IPS DF 4.7 (cell line): Measurements from ENCODE around the gene RAD9A.
"Not testable (repeated sequence)": the region's sequence is repeated elsewhere in the genome, so short reads cannot be mapped to it uniquely, and the experiment has no call there.

ENCODE experiments used
- DNase-seq: peaks from one replicate; pipeline ENCODE4 v3.0.0-alpha.2; 2013; ENCODE audit warnings: low spot score; ENCODE audit errors: extremely low read depth

RAD9A gene

GRCh38 chr11:67395555-67396258 lies 3.9 kb downstream of the RAD9A start:
- no peak for DNase-seq

GRCh38 chr11:67396259-67396581 lies 4.4 kb downstream of the RAD9A start:
- no peak for DNase-seq

- no peak for DNase-seq
These were observed 5.0 kb downstream of the RAD9A start for GRCh38 chr11:67396587-67397389.

- no peak for DNase-seq
These were observed 5.8 kb downstream of the RAD9A start for GRCh38 chr11:67397536-67397935.

- DNase-seq, result no peak
These were observed 6.3 kb downstream of the RAD9A start for GRCh38 chr11:67397986-67398660.

- no peak for DNase-seq
These were observed 7.1 kb downstream of the RAD9A start for GRCh38 chr11:67398661-67399563.

- no peak for DNase-seq
These were observed 8.6 kb downstream of the RAD9A start for GRCh38 chr11:67400251-67400941.

GRCh38 chr11:67400942-67401494 lies 9.2 kb downstream of the RAD9A start:
- no peak for DNase-seq

GRCh38 chr11:67401495-67402191 lies 9.9 kb downstream of the RAD9A start, which contains the start of gene PPP1CA:
Gene PPP1CA, minus strand, starts transcription at chr11:67401858. Its CDS starts 76 bp downstream, at chr11:67401782.
- no peak for DNase-seq

GRCh38 chr11:67402192-67402839 lies 10.5 kb downstream of the RAD9A start:
- DNase-seq, result not testable (repeated sequence)

GRCh38 chr11:67403085-67403484 lies 11.3 kb downstream of the RAD9A start:
- DNase-seq, result not testable (repeated sequence)

- no peak for DNase-seq
These were observed 12.9 kb downstream of the RAD9A start for GRCh38 chr11:67404515-67405195.

- DNase-seq, result no peak
These were observed 13.4 kb downstream of the RAD9A start for GRCh38 chr11:67405196-67405567.

GRCh38 chr11:67405688-67406339 lies 14.0 kb downstream of the RAD9A start:
- DNase-seq, result no peak

- no peak for DNase-seq
These were observed 14.7 kb downstream of the RAD9A start for GRCh38 chr11:67406420-67406968.

GRCh38 chr11:67406969-67407687 lies 15.3 kb downstream of the RAD9A start:
- DNase-seq, result no peak

GRCh38 chr11:67407688-67408163 lies 15.9 kb downstream of the RAD9A start:
- no peak for DNase-seq
